Occipital lobe (tissue), 3 donors: Measurements from ENCODE around the gene NDRG4. TPM values are rescaled to one million over a fixed set of nuclear protein-coding genes. Genes with fewer than 3 reads are reported as not detected.
A peak's percentile ranks its signal among the peaks of the same experiment; 100 is the strongest.

Source experiments
- DNase-seq: peaks from one replicate; lab custom pipeline; 2025; lab: John Stamatoyannopoulos, UW
- small RNA-seq: library from RNA; depleted of rRNA; stranded (forward); fragments of <200 nt; gene quantifications from one replicate; pipeline ENCODE3, GENCODE V24; 2014
- total RNA-seq: library from RNA; depleted of rRNA; stranded (reverse); fragments of >200 nt; gene quantifications from one replicate; pipeline ENCODE4 v1.2.3, GENCODE V29; 2014

Gene NDRG4
- total RNA-seq, 1 donor from 2014 or later, result 217 TPM

DNA sequence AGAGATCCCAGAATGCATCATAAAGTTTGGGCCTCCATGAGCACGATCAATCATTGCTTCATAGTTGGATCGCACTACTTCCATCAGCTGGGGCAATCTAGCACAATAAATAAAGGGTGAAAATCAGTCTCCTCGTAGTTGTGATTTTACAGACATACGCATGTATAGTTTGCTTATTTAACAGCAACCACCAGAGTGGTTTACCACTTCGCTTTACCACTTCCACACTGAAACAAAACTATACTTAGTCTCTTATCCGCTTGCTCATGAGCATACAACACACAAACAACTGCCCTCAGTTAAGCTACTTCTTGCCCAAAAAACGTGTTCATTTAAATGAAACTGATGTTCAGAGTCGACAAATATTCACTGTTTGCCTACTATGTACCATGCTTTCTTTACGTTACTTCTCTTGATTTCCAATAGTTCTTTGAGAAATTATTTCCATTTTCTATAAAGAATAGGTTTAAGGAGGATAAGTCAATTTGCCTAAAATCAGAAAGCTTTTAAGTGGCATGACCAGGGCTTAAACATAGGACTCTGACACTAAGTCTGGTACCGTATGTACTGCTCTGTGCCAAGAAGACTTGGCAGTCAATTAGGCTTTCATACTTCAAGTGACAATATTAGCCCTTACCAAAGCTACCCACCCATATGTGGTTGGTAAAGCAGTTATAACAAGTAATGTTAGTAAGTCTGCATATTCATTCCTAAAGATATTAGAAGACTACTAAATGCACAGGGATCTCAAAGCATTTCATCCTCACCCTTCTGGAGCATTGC, 37.4 kb downstream of the NDRG4 start:
- DNase-seq, result no peak

DNA sequence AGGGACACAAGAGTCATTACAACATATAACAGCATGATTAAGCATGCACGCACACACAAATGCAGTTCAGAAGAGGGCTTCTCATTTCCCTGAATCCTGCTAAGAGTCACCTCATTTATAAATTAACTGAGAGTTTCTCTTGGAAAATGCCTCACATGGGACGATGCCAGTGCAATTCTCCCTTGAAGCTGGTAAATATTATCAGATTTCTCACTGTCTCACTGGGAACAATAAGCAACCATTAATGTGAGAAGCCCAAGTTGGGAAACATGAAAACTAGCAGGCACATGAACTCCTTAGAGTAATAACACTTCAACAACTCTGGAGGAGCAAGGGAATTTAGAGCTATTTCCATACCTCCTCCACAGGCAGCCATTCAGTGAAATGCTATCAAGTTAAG, 41.8 kb downstream of the NDRG4 start:
- no peak for DNase-seq

- DNase-seq, result no peak
Measured at GRCh38 chr16:58542291-58542690, 42.3 kb downstream of the NDRG4 start.

- DNase-seq, result no peak
Measured at GRCh38 chr16:58543685-58544084, 43.7 kb downstream of the NDRG4 start.

DNA sequence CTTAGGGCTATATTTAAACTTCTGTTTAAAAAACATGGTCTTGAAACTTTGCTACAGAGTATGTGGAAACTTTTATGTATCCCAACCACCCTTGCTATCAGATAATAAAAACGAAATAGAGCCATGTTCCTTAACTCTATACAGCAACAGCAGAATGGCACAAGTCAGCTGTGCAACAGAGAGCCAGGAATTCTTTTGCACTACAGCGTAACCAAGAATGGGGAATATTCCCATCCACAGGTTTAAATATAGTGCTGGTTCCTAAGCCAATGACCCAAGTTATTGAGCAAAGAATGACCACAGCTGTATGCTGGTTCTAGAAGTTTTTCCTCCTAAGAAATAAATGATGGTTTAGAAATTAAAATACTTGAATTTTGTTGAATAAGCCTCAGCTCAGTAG, 48.4 kb downstream of the NDRG4 start:
- no peak for DNase-seq

- DNase-seq, result no peak
Measured at GRCh38 chr16:58551496-58551895, 51.6 kb downstream of the NDRG4 start.

DNA sequence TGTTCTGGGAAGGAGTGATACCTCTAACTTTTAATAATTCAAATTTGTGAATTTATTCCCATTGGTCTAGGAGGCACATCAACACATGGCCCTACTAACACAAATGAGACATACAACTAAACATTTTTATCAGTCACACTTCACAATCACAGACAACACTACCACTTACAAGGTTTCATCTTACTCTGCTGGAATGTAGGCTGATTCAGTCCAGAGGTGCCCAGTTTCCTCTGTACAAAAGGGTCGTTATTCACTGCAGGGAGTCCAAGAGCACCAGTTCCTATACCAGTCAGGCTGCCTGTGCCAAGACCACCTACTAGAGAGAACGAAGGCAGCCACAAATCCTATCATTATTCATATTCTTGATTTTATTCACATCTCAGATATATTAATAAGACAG, 56.7 kb downstream of the NDRG4 start:
- no peak for DNase-seq

Small RNAs within 50 kb of the gene (small RNA-seq; reads per million reads assigned to genes)
- gene RNU6-103P (not detected), gene SNORA46 (22.0 reads per million, percentile 94 among the genes with 10 or more reads in this experiment), gene SNORA50A (not detected)

Other genes starting within 250 kb of the NDRG4 start
- gene PRSS54, start 205.1 kb upstream of the NDRG4 start, total RNA-seq, result not detected
- gene GINS3, start 107.7 kb upstream of the NDRG4 start, total RNA-seq, result 2.3 TPM
- 21.5 TPM for gene SETD6, start 15.4 kb downstream of the NDRG4 start, total RNA-seq
- gene CNOT1, start 129.7 kb downstream of the NDRG4 start, total RNA-seq, result 81.6 TPM
- 17.9 TPM for gene SLC38A7, start 184.6 kb downstream of the NDRG4 start, total RNA-seq
- 27.8 TPM for gene GOT2, start 234.2 kb downstream of the NDRG4 start, total RNA-seq